ENCODE measurements around the gene ACVRL1. TPM values are rescaled to one million over a fixed set of nuclear protein-coding genes. Genes with fewer than 3 reads are reported as not detected.

The ACVRL1 gene
- polyA plus RNA-seq, 4 donors: 21.4 to 35.4 (median 30.6) TPM

DNA sequence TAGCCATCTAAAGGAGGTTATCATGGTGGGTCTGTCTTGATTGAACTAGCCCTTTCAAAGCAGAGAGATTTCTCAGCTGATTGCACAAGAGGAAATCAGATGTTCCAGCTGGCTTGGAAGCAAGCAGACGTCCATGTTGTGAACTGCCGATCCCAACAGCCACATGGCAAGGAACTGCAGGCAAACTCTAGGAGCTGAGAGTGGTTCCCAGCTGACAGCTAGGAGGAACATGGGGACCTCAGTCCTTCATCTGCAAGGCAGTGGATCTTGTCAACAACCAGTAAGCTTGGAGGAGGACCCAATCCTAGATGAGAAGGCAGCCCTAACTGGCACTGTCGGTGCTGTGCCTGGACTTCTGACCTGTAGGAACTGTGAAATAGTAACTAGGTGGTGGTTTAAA is 51.9 kb downstream of the ACVRL1 start:
- DNase-seq (ENCODE audit: low read depth in 4 of 4, low spot score in 3 of 4): no peak

DNA sequence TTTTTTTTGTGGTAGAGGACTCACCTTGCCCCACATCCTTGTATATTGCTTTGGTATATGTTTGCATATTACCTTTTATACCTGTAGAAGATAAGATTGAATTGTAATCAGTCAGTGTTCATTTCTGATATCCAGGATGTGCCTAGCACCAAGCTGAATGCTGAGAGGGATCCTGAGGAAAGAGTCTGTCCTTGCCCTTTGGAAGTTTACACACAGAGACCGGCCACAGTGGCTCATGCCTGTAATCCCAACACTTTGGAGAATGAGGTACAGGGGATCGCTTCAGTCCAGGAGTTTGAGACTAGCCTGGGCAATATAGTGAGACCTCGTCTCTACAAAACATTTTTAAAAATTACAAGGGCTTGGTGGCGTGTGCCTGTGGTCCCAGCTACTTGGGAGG is 52.6 kb downstream of the ACVRL1 start:
- DNase-seq (ENCODE audit: low read depth in 4 of 4, low spot score in 3 of 4): no peak

DNA sequence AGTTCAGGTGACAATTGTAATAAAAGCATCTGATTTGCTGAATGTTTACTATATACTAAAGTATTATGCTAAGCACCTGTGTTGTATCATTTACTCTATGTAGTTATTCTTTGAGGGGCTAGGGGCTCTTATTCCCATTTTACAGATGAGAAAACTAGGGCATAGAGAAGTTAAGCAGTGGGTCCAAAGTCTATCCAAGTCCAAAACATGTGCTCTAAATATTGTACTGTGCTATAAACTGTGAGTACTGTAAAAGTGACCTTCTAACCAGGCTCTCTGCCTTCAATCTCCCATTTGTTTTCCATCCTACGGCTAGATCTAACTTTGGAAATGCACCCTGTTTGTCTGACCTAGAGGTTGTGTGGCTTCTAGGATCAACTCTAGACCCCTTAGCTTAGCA is 53.2 kb downstream of the ACVRL1 start:
- no peak for DNase-seq (ENCODE audit: low read depth in 4 of 4, low spot score in 3 of 4)

DNA sequence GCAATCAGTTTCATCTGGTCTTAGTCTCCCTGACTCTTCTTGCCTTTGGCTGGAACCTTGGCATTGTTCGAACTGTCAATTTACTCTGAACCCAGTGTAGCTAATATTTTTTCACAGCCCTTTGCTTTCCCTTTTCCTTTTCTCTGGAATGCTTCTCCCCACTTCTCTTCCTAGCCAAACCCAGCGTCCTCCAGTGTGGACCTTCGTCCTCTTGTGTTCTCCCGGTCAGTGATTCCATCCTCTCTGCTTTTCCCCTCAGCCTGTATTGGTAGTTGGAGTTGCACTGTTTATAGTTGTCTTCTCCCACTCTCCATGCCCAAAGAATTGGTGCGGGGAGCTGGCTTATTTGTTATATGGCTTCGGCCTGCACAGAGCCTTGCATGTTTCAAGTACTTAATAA is 53.6 kb downstream of the ACVRL1 start:
- DNase-seq (ENCODE audit: low read depth in 4 of 4, low spot score in 3 of 4): no peak

DNA sequence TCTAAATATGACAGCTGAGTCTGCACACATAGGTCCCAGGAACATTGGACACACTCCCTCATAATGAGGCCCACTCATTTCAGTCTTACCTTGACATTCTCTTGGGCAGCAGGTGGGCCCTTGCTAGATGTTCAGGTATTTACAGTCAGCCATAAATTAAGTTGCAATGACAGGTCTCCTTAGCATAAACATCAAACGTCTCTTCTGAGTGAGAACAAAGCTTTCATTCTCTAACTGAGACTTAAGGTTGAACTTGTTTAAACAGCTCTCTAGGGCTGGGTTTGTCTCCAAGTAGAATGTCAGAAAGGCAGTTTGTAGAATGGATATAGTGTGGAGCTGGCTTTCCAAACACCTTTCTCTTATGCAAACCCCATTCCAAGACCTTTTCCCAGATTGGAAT is 54.5 kb downstream of the ACVRL1 start:
- no peak for DNase-seq (ENCODE audit: low read depth in 4 of 4, low spot score in 3 of 4)

DNA sequence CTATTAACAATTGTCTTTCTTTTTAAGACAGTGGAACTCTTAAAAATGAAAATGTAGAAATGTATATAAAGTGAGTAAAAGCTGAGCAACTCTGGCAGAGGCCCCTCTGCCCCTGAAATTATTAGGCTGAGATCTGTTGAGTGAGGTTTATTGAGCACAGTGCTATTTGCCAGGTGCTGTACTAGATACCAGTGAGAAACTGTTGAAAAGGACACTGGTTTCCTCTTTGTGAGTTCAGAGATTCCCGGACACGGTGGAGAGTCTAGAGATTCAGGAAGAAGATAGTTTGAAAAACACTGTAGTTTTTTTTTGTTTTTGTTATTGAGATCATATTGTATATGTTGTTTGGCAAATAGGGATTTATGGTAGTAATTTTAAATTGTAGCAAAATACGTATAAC is 55.4 kb downstream of the ACVRL1 start:
- no peak for DNase-seq (ENCODE audit: low read depth in 4 of 4, low spot score in 3 of 4)

DNA sequence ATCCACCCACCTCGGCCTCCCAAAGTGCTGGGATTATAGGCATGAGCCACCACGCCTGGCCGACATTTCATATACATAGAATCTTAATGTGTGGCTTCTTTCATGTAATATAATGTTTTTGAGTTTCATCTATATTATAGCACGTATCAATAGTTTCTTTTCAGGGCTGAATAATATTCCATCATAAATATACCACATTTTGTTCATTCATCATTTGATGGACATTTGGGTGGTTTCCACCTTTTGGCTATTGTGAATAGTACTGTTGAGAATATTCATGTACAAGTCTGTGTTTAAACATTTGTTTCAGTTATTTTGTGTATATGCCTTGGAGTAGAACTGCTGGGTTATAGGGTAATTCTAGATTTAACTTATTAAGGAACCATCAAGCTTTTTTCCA is 56.2 kb downstream of the ACVRL1 start:
- no peak for DNase-seq (ENCODE audit: low read depth in 4 of 4, low spot score in 3 of 4)

DNA sequence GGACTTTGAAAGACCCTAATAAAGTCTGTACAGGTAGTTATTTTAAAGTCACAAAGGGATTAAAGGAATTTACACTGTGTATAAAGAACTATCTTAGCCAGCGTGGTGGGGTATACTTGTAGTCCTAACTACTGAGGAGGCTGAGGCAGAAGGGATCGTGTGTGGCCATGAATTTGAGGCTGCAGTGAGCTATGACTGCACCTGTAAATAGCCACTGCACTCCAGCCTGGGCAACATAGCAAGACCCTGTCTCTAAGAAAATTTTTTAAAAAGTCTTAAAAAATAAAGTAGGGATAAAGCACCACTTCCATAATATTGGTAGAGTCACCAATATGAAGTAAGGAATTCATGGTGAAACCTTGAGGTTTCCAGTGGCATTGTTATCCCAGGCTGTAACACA is 62.3 kb downstream of the ACVRL1 start:
- no peak for DNase-seq (ENCODE audit: low read depth in 4 of 4, low spot score in 3 of 4)

DNA sequence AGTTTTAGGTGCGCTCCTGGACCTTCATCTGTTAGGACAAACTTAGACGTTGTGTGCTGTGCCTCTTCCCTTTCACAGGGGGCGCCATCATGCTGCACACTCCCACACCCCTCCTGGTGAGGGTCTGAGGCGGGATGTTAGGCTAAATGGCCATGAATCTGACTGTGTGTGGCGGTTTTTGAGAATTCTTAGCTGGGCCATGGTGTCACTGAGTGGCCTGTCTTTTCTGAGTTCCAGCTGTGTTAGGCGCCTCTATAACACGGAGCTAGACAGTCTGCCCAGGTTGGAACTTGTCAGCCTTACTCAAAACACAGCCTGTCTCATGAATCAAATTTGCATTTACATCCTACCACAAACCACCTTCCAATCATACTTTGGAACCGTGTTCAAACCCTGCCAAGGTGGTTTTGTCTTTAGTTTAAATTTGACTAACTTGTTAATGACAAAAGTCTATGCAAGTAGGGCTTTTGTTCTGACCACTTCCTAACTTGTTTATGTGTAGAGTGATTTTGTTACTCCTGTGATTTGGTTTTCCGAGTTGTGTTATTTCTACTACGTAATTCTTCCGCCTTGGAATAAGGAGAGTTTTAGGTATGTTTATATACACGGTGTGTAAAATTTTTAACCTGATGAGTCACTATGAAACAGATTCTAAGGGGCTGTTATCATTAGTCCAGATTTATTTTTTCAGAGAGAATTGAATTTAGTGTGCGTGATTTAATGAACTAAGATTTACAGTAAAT is 63.8 kb downstream of the ACVRL1 start:
- DNase-seq (ENCODE audit: low read depth in 4 of 4, low spot score in 3 of 4): peak in 1 of 4 donors; percentile 47

DNA sequence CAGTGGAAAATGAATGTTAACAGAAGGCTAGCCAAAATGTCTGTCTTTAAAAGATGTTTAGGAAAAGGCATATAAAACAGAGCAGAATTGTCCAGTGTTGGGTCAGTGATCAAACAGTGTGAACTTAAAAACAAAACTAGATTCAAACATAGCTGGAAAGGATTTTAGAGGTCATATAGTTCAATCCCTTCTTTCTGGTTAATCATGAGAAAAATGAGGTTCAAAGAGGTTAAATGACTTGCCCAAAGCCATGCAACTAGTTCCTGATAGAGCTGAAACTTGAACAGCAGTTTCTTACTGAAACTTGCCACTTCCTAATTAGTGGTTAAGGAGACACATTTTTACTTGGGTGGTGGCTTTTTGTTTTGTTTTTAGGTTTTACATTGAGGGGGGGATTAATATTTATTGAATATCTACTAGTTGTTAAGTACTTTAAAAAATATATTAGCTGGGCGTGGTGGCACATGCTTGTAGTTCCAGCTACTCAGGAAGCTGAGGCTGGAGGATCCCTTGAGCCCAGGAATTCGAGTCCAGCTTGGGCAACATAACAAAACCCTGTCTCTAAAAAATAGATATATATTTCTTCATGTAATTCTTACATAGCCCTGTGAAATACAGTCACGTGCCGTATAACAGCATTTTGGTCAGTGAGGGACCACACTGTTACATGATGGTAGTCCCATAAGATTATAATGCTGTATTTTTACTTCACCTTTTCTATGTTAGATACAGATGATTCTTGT is 64.5 kb downstream of the ACVRL1 start:
- DNase-seq (ENCODE audit: low read depth in 4 of 4, low spot score in 3 of 4): no peak

DNA sequence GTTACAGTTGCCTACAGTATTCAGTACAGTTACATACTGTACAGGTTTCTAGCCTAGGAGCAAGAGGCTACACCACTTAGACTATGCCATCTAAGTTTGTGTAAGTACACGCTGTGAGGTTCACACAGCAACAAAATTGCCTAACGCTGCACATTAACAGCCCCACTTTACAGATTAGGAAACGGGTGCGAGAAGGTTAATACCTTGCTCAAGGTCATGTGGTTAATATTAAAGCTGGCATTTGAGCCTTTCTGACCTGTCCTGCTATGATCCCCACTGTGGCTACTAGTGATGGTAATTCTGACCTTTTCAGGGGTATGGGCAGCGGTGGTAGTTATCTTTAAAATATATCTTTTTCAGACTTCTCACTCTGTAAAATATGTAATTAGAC is 65.1 kb downstream of the ACVRL1 start:
- DNase-seq (ENCODE audit: low read depth in 4 of 4, low spot score in 3 of 4): no peak

DNA sequence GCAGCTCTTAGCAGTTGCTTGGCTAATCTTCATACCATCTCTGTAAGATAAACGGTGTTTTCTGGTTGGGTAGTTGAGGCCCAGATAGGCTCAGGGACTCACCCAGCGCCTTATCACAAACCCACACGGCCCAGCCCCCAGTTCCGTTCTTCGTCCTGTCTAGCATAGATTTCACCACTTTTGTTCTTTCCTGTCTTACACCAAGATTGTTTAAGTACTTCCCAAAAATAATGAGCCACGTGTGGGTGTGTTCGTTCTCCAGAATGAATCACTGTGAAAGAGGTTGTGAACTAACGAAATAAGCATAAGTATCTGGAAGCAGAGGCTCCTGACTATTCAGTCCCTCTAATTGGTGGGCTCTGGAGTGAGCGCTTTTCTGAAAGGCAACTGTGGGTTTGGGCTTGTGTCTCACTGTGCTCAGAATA is 65.6 kb downstream of the ACVRL1 start:
- no peak for DNase-seq (ENCODE audit: low read depth in 4 of 4, low spot score in 3 of 4)

Other genes starting within 250 kb of the ACVRL1 start
- 1 to 10 TPM; 2.8 to 5.5 (median 3.9) TPM for gene FIGNL2, start 58.8 kb upstream of the ACVRL1 start, polyA plus RNA-seq (ENCODE audit: insufficient read length in 4 of 4)
- gene ANKRD33, start 19.4 kb upstream of the ACVRL1 start, polyA plus RNA-seq (ENCODE audit: insufficient read length in 4 of 4): under 1 TPM in 3 of 4 donors, not detected in 1; 0.22 to 0.53 (median 0.36) TPM
- 10 to 100 TPM; 22.5 to 61.6 (median 55.0) TPM for gene ACVR1B, start 44.2 kb downstream of the ACVRL1 start, polyA plus RNA-seq (ENCODE audit: insufficient read length in 4 of 4)
- 10 to 100 TPM; 15.7 to 20.4 (median 18.1) TPM for gene TAMALIN, start 99.4 kb downstream of the ACVRL1 start, polyA plus RNA-seq (ENCODE audit: insufficient read length in 4 of 4)
- gene NR4A1, start 143.9 kb downstream of the ACVRL1 start, polyA plus RNA-seq (ENCODE audit: insufficient read length in 4 of 4): 100 to 1,000 TPM in 1 of 4 donors, 10 to 100 TPM in 2, 1 to 10 TPM in 1; 9.1 to 410 (median 18.3) TPM
- gene ATG101, start 162.5 kb downstream of the ACVRL1 start, polyA plus RNA-seq (ENCODE audit: insufficient read length in 4 of 4): 10 to 100 TPM; 21.7 to 28.3 (median 25.6) TPM
- under 1 TPM in 2 of 4 donors, not detected in 2; 0.29 to 0.34 TPM for gene SMIM41, start 172.2 kb downstream of the ACVRL1 start, polyA plus RNA-seq (ENCODE audit: insufficient read length in 4 of 4)

Data from left renal pelvis (tissue), 4 donors.